ENCODE results near the gene CORO2A.
"Not testable (repeated sequence)": the region's sequence is repeated elsewhere in the genome, so short reads cannot be mapped to it uniquely, and the experiment has no call there.

CORO2A gene

GRCh38 chr9:98108531-98109031 is 83.9 kb downstream of the CORO2A start:
- no peak for DNase-seq (ENCODE audit: low read depth in 3 of 3)

- DNase-seq (ENCODE audit: low read depth in 3 of 3) = no peak
Observed at GRCh38 chr9:98107926-98108325, 84.5 kb downstream of the CORO2A start.

GRCh38 chr9:98105006-98105405 is 87.4 kb downstream of the CORO2A start:
- DNase-seq (ENCODE audit: low read depth in 3 of 3) = no peak

GRCh38 chr9:98104445-98104881 is 88.0 kb downstream of the CORO2A start:
- DNase-seq (ENCODE audit: low read depth in 3 of 3) = no peak

- DNase-seq (ENCODE audit: low read depth in 3 of 3) = peak; percentile 46 to 73 (median 58)
Observed at GRCh38 chr9:98101868-98102273, 90.6 kb downstream of the CORO2A start.

GRCh38 chr9:98101416-98101815 is 91.0 kb downstream of the CORO2A start:
- no peak for DNase-seq (ENCODE audit: low read depth in 3 of 3)

- DNase-seq (ENCODE audit: low read depth in 3 of 3) = no peak
Observed at GRCh38 chr9:98100456-98100855, 92.0 kb downstream of the CORO2A start.

GRCh38 chr9:98099898-98100297 is 92.5 kb downstream of the CORO2A start:
- no peak for DNase-seq (ENCODE audit: low read depth in 3 of 3)

- DNase-seq (ENCODE audit: low read depth in 3 of 3) = no peak
Observed at GRCh38 chr9:98099346-98099745, 93.1 kb downstream of the CORO2A start.

GRCh38 chr9:98097836-98098235 is 94.6 kb downstream of the CORO2A start:
- DNase-seq (ENCODE audit: low read depth in 3 of 3) = no peak

GRCh38 chr9:98096091-98096490 is 96.3 kb downstream of the CORO2A start:
- DNase-seq (ENCODE audit: low read depth in 3 of 3) = no peak

GRCh38 chr9:98095401-98095800 is 97.0 kb downstream of the CORO2A start:
- no peak for DNase-seq (ENCODE audit: low read depth in 3 of 3)

GRCh38 chr9:98094851-98095250 is 97.6 kb downstream of the CORO2A start:
- no peak for DNase-seq (ENCODE audit: low read depth in 3 of 3)

- no peak for DNase-seq (ENCODE audit: low read depth in 3 of 3)
Observed at GRCh38 chr9:98094316-98094715, 98.1 kb downstream of the CORO2A start.

GRCh38 chr9:98092613-98092931 is 99.9 kb downstream of the CORO2A start:
- DNase-seq (ENCODE audit: low read depth in 3 of 3) = no peak

- DNase-seq (ENCODE audit: low read depth in 3 of 3) = no peak
Observed at GRCh38 chr9:98091735-98092612, 100.5 kb downstream of the CORO2A start.

GRCh38 chr9:98090674-98091073 is 101.8 kb downstream of the CORO2A start:
- not testable (repeated sequence) for DNase-seq (ENCODE audit: low read depth in 3 of 3)

GRCh38 chr9:98087420-98088354 is 104.8 kb downstream of the CORO2A start:
- no peak for DNase-seq (ENCODE audit: low read depth in 3 of 3)

GRCh38 chr9:98086461-98086860 is 106.0 kb downstream of the CORO2A start:
- DNase-seq (ENCODE audit: low read depth in 3 of 3) = no peak

GRCh38 chr9:98085944-98086343 is 106.5 kb downstream of the CORO2A start:
- DNase-seq (ENCODE audit: low read depth in 3 of 3) = no peak

- no peak for DNase-seq (ENCODE audit: low read depth in 3 of 3)
Observed at GRCh38 chr9:98085058-98085457, 107.4 kb downstream of the CORO2A start.

GRCh38 chr9:98084396-98084795 is 108.0 kb downstream of the CORO2A start:
- no peak for DNase-seq (ENCODE audit: low read depth in 3 of 3)

Data from stimulated activated CD4-positive, alpha-beta T cell treated with anti-CD3 and anti-CD28 coated beads, TNF-alpha, amount 100 ng/mL, for 48 hours (primary cell).